ENCODE measurements around the gene IFT80. TPM values are rescaled to one million over a fixed set of nuclear protein-coding genes. Genes with fewer than 3 reads are reported as not detected.

IFT80 gene
- 100 to 1,000 TPM in 1 of 5 donors, 10 to 100 TPM in 4; 49.4 to 103 (median 92.5) TPM for polyA plus RNA-seq (ENCODE audit: insufficient read depth in 1 of 5, insufficient read length in 5 of 5, low replicate concordance in 1 of 5)
- long read RNA-seq, donor 1, full-length matches to known transcripts = 18 of 18 reads
- long read RNA-seq, donor 1, partial matches to known transcripts = 0 of 18 reads
- long read RNA-seq, donor 1, other reads (novel, unspliced or antisense) = 0 of 18 reads
- long read RNA-seq, donor 2, full-length matches to known transcripts = 5 of 11 reads
- long read RNA-seq, donor 2, partial matches to known transcripts = 6 of 11 reads
- long read RNA-seq, donor 2, other reads (novel, unspliced or antisense) = 0 of 11 reads
- long read RNA-seq, donor 3, full-length matches to known transcripts = 12 of 20 reads
- long read RNA-seq, donor 3, partial matches to known transcripts = 8 of 20 reads
- long read RNA-seq, donor 3, other reads (novel, unspliced or antisense) = 0 of 20 reads
- long read RNA-seq, donor 4, full-length matches to known transcripts = 9 of 9 reads
- long read RNA-seq, donor 4, partial matches to known transcripts = 0 of 9 reads
- long read RNA-seq, donor 4, other reads (novel, unspliced or antisense) = 0 of 9 reads
- long read RNA-seq, donor 5, full-length matches to known transcripts = 18 of 41 reads
- long read RNA-seq, donor 5, partial matches to known transcripts = 23 of 41 reads
- long read RNA-seq, donor 5, other reads (novel, unspliced or antisense) = 0 of 41 reads
- long read RNA-seq, donor 6, full-length matches to known transcripts = 13 of 27 reads
- long read RNA-seq, donor 6, partial matches to known transcripts = 14 of 27 reads
- long read RNA-seq, donor 6, other reads (novel, unspliced or antisense) = 0 of 27 reads
- long read RNA-seq, donor 7, full-length matches to known transcripts = 15 of 32 reads
- long read RNA-seq, donor 7, partial matches to known transcripts = 17 of 32 reads
- long read RNA-seq, donor 7, other reads (novel, unspliced or antisense) = 0 of 32 reads
- long read RNA-seq, donor 8, full-length matches to known transcripts = 7 of 7 reads
- long read RNA-seq, donor 8, partial matches to known transcripts = 0 of 7 reads
- long read RNA-seq, donor 8, other reads (novel, unspliced or antisense) = 0 of 7 reads

GRCh38 chr3:160399125-160400029, at the start of gene IFT80, which contains the start of gene SMC4:
Gene IFT80 (minus strand): TSS chr3:160399225. CDS start chr3:160384600, 14,625 bp downstream.
Gene SMC4 (plus strand): TSS chr3:160399650. CDS start chr3:160400827, 1,177 bp downstream.
- DNase-seq = peak; percentile 96 to 98

- peak in 1 of 2 donors; percentile 10 for DNase-seq
These were observed 48.5 kb upstream of the IFT80 start for GRCh38 chr3:160447544-160447943.

- DNase-seq = no peak
These were observed 47.6 kb upstream of the IFT80 start for GRCh38 chr3:160446522-160447056.

GRCh38 chr3:160445854-160446253, 46.8 kb upstream of the IFT80 start:
- DNase-seq = no peak

- DNase-seq = no peak
These were observed 45.4 kb upstream of the IFT80 start for GRCh38 chr3:160444411-160444810.

GRCh38 chr3:160440687-160441086, 41.7 kb upstream of the IFT80 start:
- no peak for DNase-seq

- DNase-seq = no peak
These were observed 38.0 kb upstream of the IFT80 start for GRCh38 chr3:160437083-160437455.

- DNase-seq = no peak
These were observed 36.7 kb upstream of the IFT80 start for GRCh38 chr3:160435747-160436146.

- DNase-seq = no peak
These were observed 36.1 kb upstream of the IFT80 start for GRCh38 chr3:160435095-160435494.

- no peak for DNase-seq
These were observed 35.0 kb upstream of the IFT80 start for GRCh38 chr3:160434071-160434470.

GRCh38 chr3:160427832-160428424, 28.9 kb upstream of the IFT80 start:
- DNase-seq = no peak

GRCh38 chr3:160417311-160417710, 18.3 kb upstream of the IFT80 start:
- DNase-seq = no peak

- peak; percentile 47 to 66 for DNase-seq
These were observed 14.7 kb upstream of the IFT80 start for GRCh38 chr3:160413613-160414248.

- DNase-seq = no peak
These were observed 13.5 kb upstream of the IFT80 start for GRCh38 chr3:160412477-160412876.

- DNase-seq = no peak
These were observed 11.0 kb upstream of the IFT80 start for GRCh38 chr3:160409812-160410610.

- peak; percentile 40 for DNase-seq
These were observed 4.9 kb upstream of the IFT80 start for GRCh38 chr3:160403796-160404470.

GRCh38 chr3:160403028-160403545, 4.1 kb upstream of the IFT80 start:
- peak in 1 of 2 donors; percentile 40 for DNase-seq

Measured in right lung (tissue), 10 donors.